HUDEP-2 (cell line): ENCODE results near the gene ISYNA1.
"Not testable (repeated sequence)": the region's sequence is repeated elsewhere in the genome, so short reads cannot be mapped to it uniquely, and the experiment has no call there.

ENCODE experiments used
- DNase-seq, 76 experiments: peaks; one replicate each; lab custom pipeline; 2025; ENCODE audit not compliant: unreplicated experiment in 76 of 76; lab: John Stamatoyannopoulos, UW

Gene ISYNA1

DNA sequence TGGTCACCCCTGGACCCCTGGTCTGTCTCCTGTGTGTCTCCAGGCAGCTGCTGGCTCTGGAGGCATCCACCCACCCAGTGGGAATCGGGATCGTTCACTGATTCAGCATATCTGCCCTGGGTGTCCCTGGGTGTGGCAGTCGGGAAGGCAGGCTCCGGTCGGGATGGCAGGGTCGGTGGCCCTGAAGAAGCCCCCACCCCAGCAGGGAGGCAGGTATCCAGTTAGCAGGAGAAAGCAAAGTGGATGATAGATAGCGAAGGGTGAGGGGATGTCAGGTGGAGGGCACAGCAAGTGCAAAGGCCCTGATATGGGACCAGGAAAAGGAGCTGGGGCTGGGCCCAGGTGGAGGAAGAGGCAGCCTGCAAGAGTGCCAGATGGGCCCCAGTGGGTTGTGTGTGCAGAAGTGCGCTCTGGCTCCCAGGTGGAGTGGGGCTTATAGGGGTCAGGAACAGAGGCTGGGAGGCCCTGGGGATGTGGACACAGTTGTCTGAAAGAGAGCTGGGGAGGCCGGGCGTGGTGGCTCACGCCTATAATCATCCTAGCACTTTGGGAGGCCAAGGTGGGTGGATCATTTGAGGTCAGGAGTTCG is 16.5 kb downstream of the ISYNA1 start:
- no peak for DNase-seq

- DNase-seq = no peak
Observed at GRCh38 chr19:18420930-18421329, 17.0 kb downstream of the ISYNA1 start.

- DNase-seq = peak in 54 of 76 experiments; percentile 22 to 73 (median 53)
Observed at GRCh38 chr19:18419699-18420460, 18.1 kb downstream of the ISYNA1 start.

DNA sequence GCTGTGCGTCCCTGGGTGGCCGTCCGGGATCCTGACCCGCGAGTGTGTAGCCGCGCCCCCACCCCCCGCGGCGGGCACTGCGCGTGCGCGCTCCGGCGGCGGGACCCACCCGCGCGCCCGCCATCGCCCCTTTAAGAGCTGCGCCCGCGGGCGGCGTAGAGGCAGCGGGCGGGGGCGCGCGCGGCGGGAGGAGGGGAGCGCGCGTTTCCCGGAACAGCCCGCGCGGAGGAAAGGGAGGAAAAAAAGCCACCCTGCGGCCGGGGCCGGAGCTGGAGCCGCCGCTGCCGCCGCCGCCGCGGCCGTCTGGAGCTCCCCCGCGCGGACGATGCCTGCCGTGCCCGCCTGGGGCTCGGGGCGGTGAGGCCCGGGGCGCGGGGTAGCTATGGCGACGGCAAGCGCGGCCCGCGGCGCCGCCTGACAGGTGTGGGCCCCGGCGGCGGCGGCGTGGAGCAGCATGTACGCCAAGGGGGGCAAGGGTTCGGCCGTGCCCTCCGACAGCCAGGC is 18.7 kb downstream of the ISYNA1 start, which contains the start of gene SSBP4:
SSBP4 (plus strand) TSS at position 204 of the 504 bp plus-strand sequence; CDS start at position 455, 251 bp downstream.
- DNase-seq = peak in 69 of 76 experiments; percentile 39 to 90 (median 78)

- DNase-seq = peak in 58 of 76 experiments; percentile 39 to 98 (median 69)
Observed at GRCh38 chr19:18418483-18419194, 19.3 kb downstream of the ISYNA1 start.

- DNase-seq = peak in 25 of 76 experiments; percentile 30 to 73 (median 57)
Observed at GRCh38 chr19:18418029-18418482, 19.9 kb downstream of the ISYNA1 start.

DNA sequence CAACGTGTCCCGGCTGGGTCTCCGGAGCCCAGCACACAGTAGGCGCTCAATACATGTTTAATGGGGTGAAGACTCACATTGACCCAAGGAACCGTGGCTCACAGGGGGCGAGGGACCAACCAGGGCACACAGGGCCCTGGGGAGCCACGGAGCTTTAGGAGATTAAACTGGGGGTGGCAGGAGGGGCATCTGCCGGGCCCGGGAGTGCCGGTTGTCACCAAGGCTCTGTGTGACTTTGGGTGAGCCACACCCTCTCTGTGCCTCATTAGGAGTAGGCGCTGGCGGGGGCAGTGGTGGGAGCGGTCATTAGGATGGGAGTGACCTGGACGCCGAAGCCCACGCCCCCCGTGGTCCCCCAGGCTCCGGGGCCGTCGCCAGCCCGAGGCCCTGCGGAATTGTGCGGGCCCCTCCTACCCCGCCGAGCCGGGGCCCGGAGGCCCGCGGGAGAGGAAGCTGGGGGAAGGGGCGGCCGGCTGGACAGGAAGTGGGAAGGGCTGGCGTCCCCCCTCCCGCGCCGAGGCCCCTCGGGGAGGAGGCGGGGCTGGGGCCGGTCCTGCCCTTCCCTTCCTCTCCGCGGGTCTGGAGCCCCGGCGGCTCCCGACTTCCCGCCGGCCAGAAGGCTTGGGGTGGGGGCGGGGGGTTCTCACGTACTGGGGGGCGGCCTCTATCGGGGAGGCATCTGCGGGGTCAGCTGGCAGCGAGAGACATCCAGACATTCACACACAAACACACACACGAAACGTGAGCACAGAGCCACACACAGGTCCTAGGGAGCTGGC is 20.5 kb downstream of the ISYNA1 start:
- DNase-seq = peak in 71 of 76 experiments; percentile 50 to 98 (median 84)

DNA sequence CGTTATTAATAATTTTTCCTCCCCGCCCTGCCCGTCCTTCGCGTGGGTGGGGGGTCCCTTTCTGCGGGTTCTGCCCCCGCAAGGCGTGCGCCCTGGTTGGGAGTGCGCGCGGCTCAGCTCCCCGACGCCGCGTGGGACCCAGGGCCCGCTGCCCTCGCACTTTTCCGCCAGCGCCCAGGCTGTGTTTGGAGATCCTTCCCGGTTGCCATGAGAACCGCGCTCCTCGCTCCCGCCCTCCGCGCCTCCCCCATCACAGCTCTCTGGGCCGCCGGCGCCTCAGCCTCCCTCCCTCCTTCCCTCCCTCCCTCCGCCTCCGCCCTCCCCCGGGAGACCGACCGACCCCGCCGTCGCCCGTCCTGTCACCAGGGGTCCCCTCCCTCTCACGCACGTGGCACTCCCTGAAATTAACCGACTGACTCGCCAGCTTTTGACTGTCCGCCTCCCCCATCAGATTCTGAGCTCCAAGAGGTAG is 21.1 kb downstream of the ISYNA1 start:
- peak in 74 of 76 experiments; percentile 71 to 98 (median 94) for DNase-seq

DNA sequence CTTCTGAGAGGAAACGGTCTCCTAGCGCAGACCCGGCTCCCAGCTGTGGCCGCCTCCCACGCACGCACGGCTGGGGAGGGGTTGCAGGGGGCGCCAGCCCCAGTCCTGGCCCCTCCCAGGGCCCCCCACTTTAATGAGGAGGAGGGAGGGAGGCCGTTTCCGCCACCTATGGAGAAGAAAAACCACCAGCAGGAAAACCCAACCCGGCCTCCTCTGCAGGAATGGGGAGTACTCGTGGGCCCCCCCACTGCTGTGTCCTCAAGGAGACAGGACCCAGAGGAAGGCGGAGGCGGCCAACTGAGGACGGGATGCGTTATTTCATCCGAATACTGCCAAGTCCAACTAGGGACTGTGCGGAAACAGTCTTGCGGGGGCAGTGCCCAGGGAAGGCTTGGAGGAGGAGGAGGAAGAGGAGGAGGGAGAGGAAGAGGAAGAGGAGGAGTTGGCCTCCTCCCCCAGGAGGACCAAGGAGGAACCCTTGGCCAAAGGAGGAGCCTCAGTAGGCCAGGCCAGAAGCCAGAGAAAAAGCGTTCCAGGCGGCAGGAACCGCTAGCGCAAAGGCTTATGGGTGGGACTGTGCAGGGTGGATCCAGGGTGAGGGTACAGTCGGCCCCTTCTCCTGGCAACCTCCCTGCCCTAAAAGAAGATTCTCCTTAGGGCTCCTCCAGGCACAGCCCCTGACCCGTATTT is 22.6 kb downstream of the ISYNA1 start:
- DNase-seq = peak in 71 of 76 experiments; percentile 32 to 89 (median 73)

- peak in 40 of 76 experiments; percentile 17 to 69 (median 48) for DNase-seq
Observed at GRCh38 chr19:18414504-18415177, 23.3 kb downstream of the ISYNA1 start.

GRCh38 chr19:18412610-18413239 is 25.2 kb downstream of the ISYNA1 start:
- no peak for DNase-seq

- DNase-seq = peak in 43 of 76 experiments; percentile 19 to 72 (median 47)
Observed at GRCh38 chr19:18408053-18408476, 29.9 kb downstream of the ISYNA1 start.

GRCh38 chr19:18406749-18407148 is 31.2 kb downstream of the ISYNA1 start:
- no peak for DNase-seq

DNA sequence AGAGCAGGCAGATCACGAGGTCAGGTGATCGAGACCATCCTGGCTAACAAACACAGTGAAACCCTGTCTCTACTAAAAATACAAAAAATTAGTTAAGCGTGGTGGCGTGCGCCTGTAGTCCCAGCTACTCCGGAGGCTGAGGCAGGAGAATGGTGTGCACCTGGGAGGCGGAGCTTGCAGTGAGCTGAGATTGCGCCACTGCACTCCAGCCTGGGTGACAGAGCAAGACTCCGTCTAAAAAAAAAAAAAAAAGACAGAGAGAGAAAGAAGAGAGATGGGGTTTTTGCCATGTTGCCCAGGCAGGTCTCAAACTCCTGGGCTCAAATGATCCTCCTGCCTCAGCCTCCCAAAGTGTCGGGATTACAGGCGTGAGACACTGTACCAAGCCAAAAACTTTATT is 32.2 kb downstream of the ISYNA1 start:
- not testable (repeated sequence) for DNase-seq

DNA sequence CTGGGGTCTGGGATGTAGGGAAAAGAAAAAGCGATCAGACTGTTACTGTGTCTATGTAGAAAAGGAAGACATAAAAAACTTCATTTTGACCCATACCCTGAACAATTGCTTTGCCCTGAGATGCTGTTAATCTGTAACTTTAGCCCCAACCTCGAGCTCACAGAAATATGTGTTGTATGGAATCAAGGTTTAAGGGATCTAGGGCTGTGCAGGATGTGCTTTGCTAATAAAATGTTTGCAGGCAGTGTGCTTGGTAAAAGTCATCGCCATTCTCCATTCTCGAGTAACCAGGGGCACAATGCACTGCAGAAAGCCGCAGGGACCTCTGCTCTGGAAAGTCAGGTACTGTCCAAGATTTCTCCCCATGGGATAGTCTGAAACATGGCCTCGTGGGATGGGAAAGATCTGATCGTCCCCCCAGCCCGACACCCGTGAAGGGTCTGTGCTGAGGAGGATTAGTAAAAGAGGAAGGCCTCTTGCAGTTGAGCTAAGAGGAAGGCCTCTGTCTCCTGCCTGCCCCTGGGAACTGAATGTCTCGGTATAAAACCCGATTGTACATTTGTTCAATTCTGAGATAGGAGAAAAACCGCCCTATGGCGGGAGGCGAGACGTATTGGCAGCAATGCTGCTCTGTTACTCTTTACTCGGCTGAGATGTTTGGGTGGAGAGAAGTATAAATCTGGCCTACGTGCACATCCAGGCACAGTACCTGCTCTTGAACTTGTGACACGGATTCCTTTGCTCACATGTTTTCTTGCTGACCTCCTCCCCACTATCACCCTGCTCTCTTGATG is 35.3 kb downstream of the ISYNA1 start:
- DNase-seq = not testable (repeated sequence)

- DNase-seq = peak in 71 of 76 experiments; percentile 28 to 89 (median 76)
Observed at GRCh38 chr19:18401580-18402112, 36.3 kb downstream of the ISYNA1 start.

GRCh38 chr19:18399008-18399407 is 38.9 kb downstream of the ISYNA1 start:
- DNase-seq = peak in 60 of 76 experiments; percentile 20 to 83 (median 66)
